Stimulated activated CD4-positive, alpha-beta T cell treated with anti-CD3 and anti-CD28 coated beads, Interleukin-4, amount 100 ng/mL, for 4 hours (primary cell): Measurements from ENCODE around the gene LAMA5.
A peak's percentile ranks its signal among the peaks of the same experiment; 100 is the strongest.
"Not testable (repeated sequence)": the region's sequence is repeated elsewhere in the genome, so short reads cannot be mapped to it uniquely, and the experiment has no call there.

ENCODE experiments used
- DNase-seq, 2 experiments: peaks; one replicate each; pipeline ENCODE4 v3.0.0-alpha.2; 2020

LAMA5 gene

GRCh38 chr20:62387933-62388635 is 21.0 kb upstream of the LAMA5 start:
- DNase-seq: peak in 1 of 2 experiments; percentile 19

- DNase-seq: no peak
Measured at GRCh38 chr20:62387219-62387913, 20.3 kb upstream of the LAMA5 start.

- DNase-seq: peak; percentile 92 to 93
Measured at GRCh38 chr20:62386383-62387218, 19.5 kb upstream of the LAMA5 start, which contains the start of gene RPS21. RPS21 (plus strand) TSS chr20:62387103; CDS start chr20:62387339, 236 bp downstream.

GRCh38 chr20:62382306-62383198 is 15.4 kb upstream of the LAMA5 start:
- peak; percentile 75 to 78 for DNase-seq

- DNase-seq: no peak
Measured at GRCh38 chr20:62381842-62382241, 14.7 kb upstream of the LAMA5 start.

GRCh38 chr20:62381202-62381797 is 14.2 kb upstream of the LAMA5 start:
- no peak for DNase-seq

- no peak for DNase-seq
Measured at GRCh38 chr20:62378215-62378614, 11.1 kb upstream of the LAMA5 start.

- DNase-seq: no peak
Measured at GRCh38 chr20:62377615-62378178, 10.6 kb upstream of the LAMA5 start.

- DNase-seq: no peak
Measured at GRCh38 chr20:62377064-62377461, 10.0 kb upstream of the LAMA5 start.

GRCh38 chr20:62376112-62377063 is 9.3 kb upstream of the LAMA5 start:
- DNase-seq: no peak

GRCh38 chr20:62374331-62375152 is 7.4 kb upstream of the LAMA5 start:
- DNase-seq: no peak

GRCh38 chr20:62373631-62374179 is 6.6 kb upstream of the LAMA5 start:
- DNase-seq: not testable (repeated sequence)

GRCh38 chr20:62372042-62372993 is 5.2 kb upstream of the LAMA5 start:
- no peak for DNase-seq

- no peak for DNase-seq
Measured at GRCh38 chr20:62371588-62372041, 4.5 kb upstream of the LAMA5 start.

GRCh38 chr20:62370807-62371587 is 3.9 kb upstream of the LAMA5 start:
- no peak for DNase-seq

GRCh38 chr20:62370115-62370806 is 3.1 kb upstream of the LAMA5 start:
- DNase-seq: peak in 1 of 2 experiments; percentile 54

- no peak for DNase-seq
Measured at GRCh38 chr20:62369815-62370114, 2.7 kb upstream of the LAMA5 start.
